Testis (tissue), 3 donors: ENCODE measurements around the gene KATNB1. TPM values are rescaled to one million over a fixed set of nuclear protein-coding genes. Genes with fewer than 3 reads are reported as not detected.

ENCODE experiments used
- DNase-seq: peaks from one replicate; pipeline ENCODE4 v3.0.0-alpha.2; 2019
- H3K27ac ChIP-seq, 2 donors: fragments of 200-600 bp; sonication (generic); one replicate each; pipeline ENCODE4 v1.5.1; 2019
- H3K27me3 ChIP-seq: fragments of 200-600 bp; sonication (generic); one replicate; pipeline ENCODE4 v1.5.1; 2019
- H3K36me3 ChIP-seq: fragments of 200-600 bp; sonication (generic); one replicate; pipeline ENCODE4 v1.5.1; 2017; ENCODE audit warnings: low read depth; ENCODE audit errors: missing control alignments
- H3K4me1 ChIP-seq: fragments of 200-600 bp; sonication (generic); one replicate; pipeline ENCODE4 v1.5.1; 2019
- H3K4me3 ChIP-seq, 2 donors: fragments of 200-600 bp; sonication (generic); one replicate each; pipeline ENCODE4 v1.5.1; 2017 to 2019
- H3K9me3 ChIP-seq: fragments of 200-600 bp; sonication (generic); one replicate; pipeline ENCODE4 v1.5.1; 2017
- POLR2A ChIP-seq: fragments of 450-650 bp; IDR thresholded peaks from one replicate; pipeline ENCODE4 v1.6.1; 2017; ENCODE audit warnings: antibody characterized with exemption, mild to moderate bottlenecking, moderate library complexity
- WGBS, 2 donors: methylation state at CpG; one replicate each; pipeline ENCODE4 v1.1.5; 2018; 5-methylcytosine and 5-hydroxymethylcytosine counted together
- intact Hi-C: fragments of 100-400 bp; cut with DNase I; formaldehyde crosslinking; loops from one replicate; pipeline ENCODE4 v1.15.1; 2023; ENCODE audit warnings: low total_unique reads
- polyA plus RNA-seq: library from polyadenylated mRNA; stranded (reverse); fragments of 350-450 nt; fragmentation: Illumina TruSeq; extraction: RNeasy Lipid Tissue Mini Kit (QIAGEN cat#74804); gene quantifications from one replicate; pipeline ENCODE4 v1.2.3, GENCODE V29; 2014; ENCODE audit warnings: low read depth, low replicate concordance; ENCODE audit not compliant: insufficient read depth
- total RNA-seq, 2 donors: library from RNA; depleted of rRNA; stranded (reverse); fragments of >200 nt; gene quantifications; one replicate each; pipeline ENCODE4 v1.2.3, GENCODE V29; 2016
- TF ChIP-seq, protein P1 (sequence below), 3 experiments: fragments of 450-650 bp in 2 of 3; fragments of 200-600 bp in 1 of 3; sonication (generic) in 1 of 3; IDR thresholded peaks; one replicate each; pipeline ENCODE4 v1.5.1; 2016 to 2019; ENCODE audit warnings: antibody characterized with exemption in 3 of 3, mild to moderate bottlenecking in 2 of 3, moderate library complexity in 1 of 3

KATNB1 gene
- total and polyA plus RNA-seq, 3 donors from 2014 or later: 52.7 to 105 (median 53.5) TPM

DNA sequence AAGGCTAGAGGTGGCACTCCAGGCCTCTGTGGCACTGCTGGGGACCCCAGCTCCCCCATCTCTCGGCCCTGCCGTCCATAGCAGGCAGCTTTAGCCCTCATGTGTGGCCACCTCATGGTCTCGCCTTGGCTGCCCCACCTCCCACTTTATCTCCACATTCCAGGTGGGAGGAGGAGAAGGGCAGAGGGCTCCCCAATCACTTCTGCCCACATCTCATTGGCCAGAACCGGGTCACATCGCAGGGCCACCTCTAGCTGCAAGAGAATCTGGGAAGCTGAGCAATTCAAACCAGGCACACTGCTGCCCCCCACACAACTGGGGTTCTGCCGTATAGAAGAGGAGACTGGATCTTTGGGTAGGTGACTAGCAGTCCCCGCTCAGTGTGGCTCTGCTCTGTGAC lies 39.3 kb upstream of the KATNB1 start:
- H3K27ac ChIP-seq: no peak overlapping the region
- TF ChIP-seq POLR2A: no peak
- TF ChIP-seq, protein P1, sequence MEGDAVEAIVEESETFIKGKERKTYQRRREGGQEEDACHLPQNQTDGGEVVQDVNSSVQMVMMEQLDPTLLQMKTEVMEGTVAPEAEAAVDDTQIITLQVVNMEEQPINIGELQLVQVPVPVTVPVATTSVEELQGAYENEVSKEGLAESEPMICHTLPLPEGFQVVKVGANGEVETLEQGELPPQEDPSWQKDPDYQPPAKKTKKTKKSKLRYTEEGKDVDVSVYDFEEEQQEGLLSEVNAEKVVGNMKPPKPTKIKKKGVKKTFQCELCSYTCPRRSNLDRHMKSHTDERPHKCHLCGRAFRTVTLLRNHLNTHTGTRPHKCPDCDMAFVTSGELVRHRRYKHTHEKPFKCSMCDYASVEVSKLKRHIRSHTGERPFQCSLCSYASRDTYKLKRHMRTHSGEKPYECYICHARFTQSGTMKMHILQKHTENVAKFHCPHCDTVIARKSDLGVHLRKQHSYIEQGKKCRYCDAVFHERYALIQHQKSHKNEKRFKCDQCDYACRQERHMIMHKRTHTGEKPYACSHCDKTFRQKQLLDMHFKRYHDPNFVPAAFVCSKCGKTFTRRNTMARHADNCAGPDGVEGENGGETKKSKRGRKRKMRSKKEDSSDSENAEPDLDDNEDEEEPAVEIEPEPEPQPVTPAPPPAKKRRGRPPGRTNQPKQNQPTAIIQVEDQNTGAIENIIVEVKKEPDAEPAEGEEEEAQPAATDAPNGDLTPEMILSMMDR (IDR thresholded peaks at IDR 0.05): no peak
- no peaks in the 10 kb centered on the region for H3K36me3 ChIP-seq
- no peaks in the 10 kb centered on the region for H3K27me3 ChIP-seq
- WGBS, 2 donors: 89 to 92% methylated on average over 7 of the region's 7 CpGs
- no peak for DNase-seq
- intact Hi-C loops: no loop called here
- H3K4me1 ChIP-seq: peaks cover 10% of the 10 kb centered on the region
- H3K9me3 ChIP-seq: no peaks in the 10 kb centered on the region
- no peak overlapping the region for H3K4me3 ChIP-seq

DNA sequence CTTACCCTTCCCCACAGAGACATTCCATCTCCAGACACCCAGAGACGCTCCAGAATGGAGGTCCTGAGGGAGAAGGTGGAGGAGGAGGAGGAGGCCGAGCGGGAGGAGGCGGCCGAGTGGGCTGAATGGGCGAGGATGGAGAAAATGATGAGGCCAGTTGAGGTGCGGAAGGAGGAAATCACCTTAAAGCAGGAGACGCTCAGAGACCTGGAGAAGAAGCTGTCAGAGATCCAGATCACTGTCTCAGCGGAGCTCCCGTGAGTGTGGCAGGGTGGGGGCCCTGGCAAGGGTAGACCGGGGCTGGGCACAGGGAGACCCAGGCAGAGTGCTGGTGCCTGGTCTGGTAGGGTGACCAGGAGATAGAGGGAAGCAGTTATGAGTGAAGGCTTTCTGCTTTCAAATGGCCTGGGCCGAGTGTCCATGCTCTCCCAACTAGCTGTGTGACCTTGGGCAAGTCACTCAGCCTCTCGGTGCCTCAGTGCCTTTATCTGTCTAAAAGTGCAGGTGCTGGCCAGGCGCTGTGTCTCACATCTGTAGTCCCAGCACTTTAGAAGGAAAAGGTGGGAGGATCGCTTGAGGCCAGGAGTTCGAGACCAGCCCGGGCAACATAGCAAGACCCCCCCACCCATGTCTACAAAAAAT lies 37.6 kb upstream of the KATNB1 start:
- Histone ChIP-seq H3K36me3 (no peaks in the 10 kb centered on the region), H3K27ac (no peak overlapping the region), H3K4me3 (no peak overlapping the region), H3K4me1 (peaks cover 11% of the 10 kb centered on the region), H3K27me3 (no peaks in the 10 kb centered on the region), H3K9me3 (no peaks in the 10 kb centered on the region)
- DNase-seq: no peak
- intact Hi-C loops: no loop called here
- 93 to 95% methylated on average over 12 to 17 of the region's 17 CpGs for WGBS, 2 donors
- TF ChIP-seq, protein P1 (IDR thresholded peaks at IDR 0.05): no peak
- no peak for TF ChIP-seq POLR2A

DNA sequence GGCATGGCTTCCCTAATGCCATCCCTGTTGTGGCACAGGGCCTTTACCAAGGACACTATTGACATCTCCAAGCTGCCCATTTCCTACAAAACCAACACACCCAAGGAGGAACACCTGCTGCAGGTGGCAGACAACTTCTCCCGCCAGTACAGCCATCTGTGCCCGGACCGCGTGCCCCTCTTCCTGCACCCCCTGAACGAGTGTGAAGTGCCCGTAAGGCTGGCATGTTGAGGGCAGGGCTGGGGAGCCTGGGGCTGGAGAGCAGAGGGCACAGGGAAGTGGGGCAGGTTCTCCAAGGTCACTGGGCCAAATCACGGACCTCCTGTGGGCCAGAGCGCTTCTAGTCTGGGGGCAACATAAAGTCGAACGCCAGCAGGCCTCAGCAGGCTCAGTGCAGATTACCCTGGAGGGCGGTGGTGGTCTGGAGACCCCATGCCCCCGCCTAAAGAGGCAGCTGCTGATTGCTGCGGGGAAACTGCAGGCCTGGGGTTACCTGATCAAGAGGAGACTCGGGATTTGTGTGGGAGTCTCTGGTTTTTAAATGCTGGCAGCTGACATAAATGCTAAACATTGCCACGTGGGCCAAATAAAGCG lies 36.7 kb upstream of the KATNB1 start:
- no peaks in the 10 kb centered on the region for H3K9me3 ChIP-seq
- intact Hi-C loops: no loop called here
- peaks cover 11% of the 10 kb centered on the region for H3K4me1 ChIP-seq
- 78 to 92% methylated on average over 5 to 16 of the region's 16 CpGs for WGBS, 2 donors
- no peak for DNase-seq
- H3K36me3 ChIP-seq: no peaks in the 10 kb centered on the region
- H3K27me3 ChIP-seq: no peaks in the 10 kb centered on the region
- TF ChIP-seq, protein P1 (IDR thresholded peaks at IDR 0.05): no peak
- no peak for TF ChIP-seq POLR2A
- H3K27ac ChIP-seq: no peak overlapping the region
- no peak overlapping the region for H3K4me3 ChIP-seq

DNA sequence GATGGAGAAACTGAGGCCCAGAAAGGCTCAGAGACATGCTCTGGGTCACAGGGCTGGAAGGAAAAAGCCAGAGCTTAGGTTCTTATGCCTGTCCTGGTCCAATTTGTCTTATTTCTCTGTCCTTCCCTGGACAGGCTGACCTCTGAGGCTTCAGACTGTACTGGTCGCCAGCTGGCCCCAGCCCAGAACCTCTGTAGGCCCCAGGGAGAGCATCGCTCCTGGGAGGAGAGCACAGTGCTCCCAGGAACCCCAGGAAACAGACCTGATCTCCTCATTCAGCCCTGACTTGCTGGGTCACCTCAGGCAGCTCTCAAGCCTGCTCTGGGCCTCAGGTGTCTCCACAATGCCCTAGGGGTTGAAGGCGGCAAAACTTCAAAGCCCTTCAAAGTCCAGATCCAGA lies 36.1 kb upstream of the KATNB1 start:
- DNase-seq: no peak
- intact Hi-C loops: no loop called here
- Histone ChIP-seq H3K9me3 (no peaks in the 10 kb centered on the region), H3K36me3 (no peaks in the 10 kb centered on the region), H3K27ac (no peak overlapping the region), H3K27me3 (no peaks in the 10 kb centered on the region), H3K4me1 (peaks cover 11% of the 10 kb centered on the region), H3K4me3 (no peak overlapping the region)
- WGBS, 2 donors: 64 to 69% methylated on average over 2 to 3 of the region's 3 CpGs
- TF ChIP-seq, protein P1 (IDR thresholded peaks at IDR 0.05): no peak
- TF ChIP-seq POLR2A: no peak

DNA sequence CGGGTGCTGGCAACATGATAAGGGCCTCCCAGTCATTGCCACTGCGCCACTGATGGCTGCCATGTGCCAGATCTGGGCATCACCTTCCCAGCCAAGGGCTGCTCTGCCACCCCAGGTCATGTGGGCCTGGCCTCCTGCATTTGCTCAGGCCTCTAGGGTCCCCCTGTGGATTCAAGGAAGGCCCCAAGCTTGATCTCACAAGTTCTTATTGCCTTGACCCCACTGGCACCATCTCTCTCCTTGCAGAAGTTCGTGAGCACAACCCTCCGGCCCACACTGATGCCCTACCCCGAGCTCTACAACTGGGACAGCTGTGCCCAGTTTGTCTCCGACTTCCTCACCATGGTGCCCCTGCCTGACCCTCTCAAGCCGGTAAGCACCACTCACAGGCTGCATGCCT lies 35.7 kb upstream of the KATNB1 start:
- no peaks in the 10 kb centered on the region for H3K27me3 ChIP-seq
- H3K4me1 ChIP-seq: peaks cover 11% of the 10 kb centered on the region
- no peaks in the 10 kb centered on the region for H3K36me3 ChIP-seq
- DNase-seq: no peak
- H3K4me3 ChIP-seq: no peak overlapping the region
- H3K9me3 ChIP-seq: no peaks in the 10 kb centered on the region
- 95 to 100% methylated on average over 5 to 7 of the region's 7 CpGs for WGBS, 2 donors
- intact Hi-C loops: no loop called here
- TF ChIP-seq, protein P1 (IDR thresholded peaks at IDR 0.05): no peak
- TF ChIP-seq POLR2A: no peak
- H3K27ac ChIP-seq: no peak overlapping the region
